Left ventricle myocardium superior (tissue), 1 donor: ENCODE measurements around the gene TMEM225B. TPM values are rescaled to one million over a fixed set of nuclear protein-coding genes. Genes with fewer than 3 reads are reported as not detected.
"Not testable (repeated sequence)": the region's sequence is repeated elsewhere in the genome, so short reads cannot be mapped to it uniquely, and the experiment has no call there.

Experiments used
- ATAC-seq: fragments of 200-7000 bp; cut with Tn5 transposase; one replicate; pipeline ENCODE4 v1.9.1; 2020; ENCODE audit warnings: mild to moderate bottlenecking, moderate library complexity
- DNase-seq: peaks from one replicate; pipeline ENCODE4 v3.0.0-alpha.2; 2020
- intact Hi-C: fragments of 100-400 bp; cut with micrococcal nuclease; formaldehyde crosslinking; loops from one replicate; pipeline ENCODE4 v1.11.0; 2022
- long read RNA-seq: library from polyadenylated mRNA; unstranded; transcript quantifications from one replicate; pipeline ENCODE4 v2.0.0, GENCODE V29; 2021
- total RNA-seq: library from RNA; stranded (reverse); fragmentation: NEBNext Ultra II Directional; extraction: Animal tissue kit (Norgen Biotek cat#: 25700); gene quantifications from one replicate; pipeline ENCODE4 v1.2.1, GENCODE V29; 2021
- donor health status: DM: no; HTN: yes; CAD: no; lungs with severe emphysema.

Gene TMEM225B
- total RNA-seq = not detected
- long read RNA-seq = 0 reads

DNA sequence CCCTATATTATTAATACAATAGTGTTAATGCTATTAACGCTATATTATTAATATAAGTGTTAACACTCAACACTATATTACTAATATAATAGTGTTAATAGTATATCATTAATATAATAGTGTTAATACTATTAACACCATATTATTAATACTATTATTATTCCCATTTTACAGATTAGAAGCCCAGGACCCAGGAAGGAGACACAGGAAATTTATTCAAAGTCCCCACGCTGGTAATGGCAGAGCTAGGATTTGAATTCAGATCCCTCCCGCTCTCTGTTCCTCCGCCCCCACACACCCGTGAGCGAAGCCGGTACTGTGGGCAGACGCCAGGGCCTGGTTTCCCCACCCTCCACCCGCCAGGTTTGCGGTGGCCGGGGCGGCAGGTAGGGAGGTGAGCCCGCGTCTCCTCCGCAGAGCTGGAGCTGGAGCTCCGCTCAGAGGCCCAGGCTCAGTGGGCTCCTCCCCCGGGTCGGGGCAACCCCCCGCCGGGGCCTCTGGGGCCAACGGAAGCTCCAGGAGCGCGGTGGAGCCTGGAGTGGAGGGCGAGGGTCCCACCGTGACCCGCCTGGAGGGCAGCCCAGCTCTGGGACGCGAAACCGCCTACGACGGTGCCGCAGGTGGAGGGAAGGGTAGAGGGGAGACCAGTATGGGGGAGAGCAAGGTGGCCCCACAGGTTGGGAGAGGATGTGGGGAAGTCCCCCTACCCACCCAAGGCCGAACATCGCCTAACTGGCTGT is at the start of gene TMEM225B:
TMEM225B (plus strand) TSS at position 506 of the 740 bp plus-strand sequence. CDS start 6,122 bp downstream, outside the sequence.
- intact Hi-C loops = no loop called here
- ATAC-seq (no peak), DNase-seq (no peak)

- DNase-seq = not testable (repeated sequence)
These were observed 48.5 kb upstream of the TMEM225B start for GRCh38 chr7:99549545-99549944.

DNA sequence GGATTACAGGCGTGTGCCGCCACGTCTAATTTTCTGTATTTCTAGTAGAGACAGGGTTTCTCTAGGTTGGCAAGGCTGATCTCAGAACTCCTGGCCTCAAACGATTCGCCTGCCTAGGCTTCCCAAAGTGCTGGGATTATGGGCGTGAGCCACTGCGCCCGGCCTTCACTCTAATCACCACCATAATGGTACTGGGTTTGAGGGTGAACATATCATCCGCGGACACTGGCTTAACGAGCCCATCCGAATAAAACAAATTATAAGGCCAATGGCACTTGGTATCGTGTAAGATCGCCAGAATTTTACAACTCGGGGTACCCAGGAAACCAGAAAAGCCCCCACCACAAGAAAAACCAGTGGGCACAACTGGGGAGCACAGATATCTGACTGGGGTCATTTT is 46.7 kb upstream of the TMEM225B start:
- ATAC-seq (peak; percentile 12), DNase-seq (no peak)
- intact Hi-C loops = no loop called here

More at GRCh38 chr7:99549545-99549944, 48.5 kb upstream of the TMEM225B start:
- ATAC-seq, intact Hi-C loops: not testable (repeated sequence)

DNA sequence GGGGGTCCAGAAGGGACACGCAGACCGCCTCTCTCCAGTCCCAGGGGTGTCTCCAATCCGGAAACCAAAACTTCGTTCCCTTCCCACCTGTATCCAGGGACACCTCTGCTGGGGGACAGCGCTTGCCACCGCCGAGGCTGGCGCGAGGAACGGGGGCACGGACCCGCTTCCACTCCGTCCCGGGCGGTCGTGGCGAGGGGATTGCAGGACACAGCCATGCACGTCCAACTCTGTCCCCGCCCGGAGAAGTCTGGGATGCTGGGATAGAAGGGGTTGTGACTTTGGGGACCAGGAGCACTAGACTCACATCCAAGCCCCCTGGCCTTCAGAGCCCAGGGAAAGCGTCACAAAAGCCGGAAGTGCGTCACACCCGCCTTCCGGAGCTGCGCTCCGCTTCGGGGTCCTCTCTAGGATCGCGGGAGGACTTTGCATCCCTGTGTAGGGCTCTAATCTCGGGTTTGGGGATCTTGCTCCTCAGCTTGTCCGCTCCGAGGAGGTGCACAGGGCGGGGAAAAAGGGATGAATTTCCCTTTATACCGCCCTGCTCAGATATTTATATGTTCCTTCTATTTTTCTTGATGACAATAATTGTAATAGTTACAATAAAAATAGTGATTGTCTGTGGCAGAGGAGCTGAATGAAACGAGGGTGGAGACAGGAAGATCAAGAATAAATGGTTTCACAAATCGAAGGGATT is 46.2 kb upstream of the TMEM225B start, which contains the start of gene FAM200A:
FAM200A (minus strand) TSS at position 348 of the 697 bp plus-strand sequence. CDS start 3,707 bp downstream, outside the sequence.
- intact Hi-C loops = no loop called here
- DNase-seq (peak; percentile 93), ATAC-seq (peak; percentile 99)

DNA sequence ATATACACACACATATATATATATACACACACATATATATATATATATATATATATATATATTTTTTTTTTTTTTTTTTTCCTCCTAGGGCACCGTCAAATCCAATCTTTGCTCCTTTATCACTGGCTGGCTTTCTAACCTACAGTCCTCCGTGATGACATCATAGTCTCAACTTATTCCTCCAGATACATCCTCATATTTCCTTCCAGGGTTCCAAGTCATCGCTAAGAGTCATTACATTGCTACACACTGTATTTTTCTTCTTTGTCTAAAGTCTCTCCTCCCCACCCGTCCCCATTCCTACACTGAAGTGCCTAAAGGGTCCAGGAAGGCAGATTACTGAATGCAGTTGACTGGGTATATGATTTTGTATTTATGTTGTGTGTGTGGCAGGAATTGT is 45.0 kb upstream of the TMEM225B start:
- DNase-seq (no peak), ATAC-seq (no peak)
- intact Hi-C loops = no loop called here

GRCh38 chr7:99554939-99555338 is 43.1 kb upstream of the TMEM225B start:
- DNase-seq = no peak
- intact Hi-C loops = no loop called here
- no peak for ATAC-seq

- ATAC-seq (no peak), DNase-seq (no peak)
- intact Hi-C loops = no loop called here
These were observed 40.9 kb upstream of the TMEM225B start for GRCh38 chr7:99557196-99557607.

GRCh38 chr7:99557940-99558305 is 40.1 kb upstream of the TMEM225B start:
- intact Hi-C loops = no loop called here
- ATAC-seq (no peak), DNase-seq (no peak)

- intact Hi-C loops = no loop called here
- DNase-seq = peak; percentile 93
- peak; percentile 98 for ATAC-seq
These were observed 39.5 kb upstream of the TMEM225B start, which contains the start of gene ZNF655 for GRCh38 chr7:99558306-99559174. Gene ZNF655, plus strand, starts transcription at chr7:99558642. Its CDS starts 1,918 bp downstream, at chr7:99560560.

DNA sequence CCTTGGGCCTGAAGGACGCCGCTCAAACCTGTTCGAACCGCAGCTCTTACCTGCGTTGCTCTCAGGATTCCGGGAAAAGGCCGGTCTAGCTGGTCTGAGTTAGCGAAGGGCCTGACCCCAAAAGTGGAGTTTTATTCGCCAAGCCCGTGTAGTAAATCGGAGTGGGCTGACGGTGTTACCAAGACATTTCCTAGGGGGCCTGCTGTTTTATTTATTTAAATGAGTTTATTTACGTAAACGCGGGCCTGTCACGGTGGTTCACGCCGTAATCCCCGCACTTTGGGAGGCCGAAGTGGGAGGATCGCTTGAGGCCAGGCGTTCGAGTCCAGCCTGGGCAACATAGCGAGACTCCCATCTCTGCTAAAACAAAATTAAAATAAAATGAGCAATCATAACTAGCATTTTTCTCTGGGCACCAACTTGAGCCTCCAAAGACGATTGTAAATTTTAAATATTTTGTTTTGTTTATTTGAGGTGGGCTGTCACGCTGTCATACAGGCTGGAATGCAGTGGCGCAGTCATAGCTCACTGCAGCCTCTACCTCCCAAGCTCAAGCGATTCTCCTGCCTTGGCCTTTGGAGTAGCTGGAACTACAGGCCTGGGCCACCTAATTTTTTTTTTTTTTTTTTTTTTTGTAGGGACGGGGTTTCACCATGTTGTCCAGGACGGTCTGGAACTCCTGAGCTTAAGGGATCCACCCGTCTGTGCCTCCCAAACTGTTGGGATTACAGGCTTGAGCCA is 38.7 kb upstream of the TMEM225B start:
- ATAC-seq = no peak

GRCh38 chr7:99560834-99561736 is 37.0 kb upstream of the TMEM225B start:
- intact Hi-C loops = no loop called here
- no peak for DNase-seq
- ATAC-seq = no peak

More for the DNA sequence above, 38.7 kb upstream of the TMEM225B start:
- no peak for DNase-seq
- intact Hi-C loops = no loop called here

DNA sequence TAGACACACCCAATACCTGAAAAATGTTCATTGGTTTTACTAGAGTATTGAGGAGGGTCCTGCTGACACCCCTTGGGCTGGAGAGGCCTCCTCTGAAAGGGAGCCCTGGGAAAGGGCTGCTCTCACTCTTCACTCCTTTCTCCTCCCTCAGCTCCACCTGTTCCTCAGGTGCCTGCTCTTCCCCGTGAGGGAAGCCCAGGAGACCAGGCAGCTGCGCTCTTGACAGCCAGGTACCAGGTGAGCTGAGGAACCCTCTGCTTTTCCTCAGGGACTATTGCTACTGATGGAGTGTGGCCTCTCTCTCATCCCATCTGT is 36.4 kb upstream of the TMEM225B start:
- DNase-seq (no peak), ATAC-seq (no peak)
- intact Hi-C loops = no loop called here

DNA sequence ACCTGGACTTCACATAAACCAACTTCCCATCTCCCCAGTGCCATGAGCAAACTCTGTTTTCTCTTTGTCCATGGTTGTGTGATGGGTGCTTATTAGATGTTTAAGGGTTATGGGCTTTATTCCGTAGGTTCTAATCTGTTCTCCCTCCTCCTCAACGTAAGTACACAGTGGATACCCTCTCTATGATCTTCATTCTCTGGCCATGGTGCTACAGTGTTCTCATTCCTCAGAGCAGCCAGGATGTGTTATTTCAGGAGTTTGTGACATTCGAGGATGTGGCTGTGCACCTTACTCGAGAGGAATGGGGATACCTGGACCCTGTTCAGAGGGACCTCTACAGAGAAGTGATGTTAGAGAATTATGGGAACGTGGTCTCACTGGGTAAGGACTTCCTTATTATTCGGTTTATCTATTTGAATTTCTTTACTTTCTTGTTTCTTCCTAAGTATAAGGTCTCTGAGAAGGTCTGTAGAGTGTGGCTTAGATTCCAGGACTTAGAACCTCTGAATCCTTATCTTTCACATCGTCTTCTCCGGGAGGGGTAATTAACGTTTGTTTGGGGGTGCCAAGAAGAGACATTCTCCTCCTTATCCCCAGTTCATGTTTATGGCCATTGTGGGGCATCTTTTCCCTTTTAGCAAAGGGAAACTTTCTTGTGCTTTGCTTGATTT is 35.8 kb upstream of the TMEM225B start:
- intact Hi-C loops = no loop called here
- no peak for ATAC-seq
- DNase-seq = no peak

DNA sequence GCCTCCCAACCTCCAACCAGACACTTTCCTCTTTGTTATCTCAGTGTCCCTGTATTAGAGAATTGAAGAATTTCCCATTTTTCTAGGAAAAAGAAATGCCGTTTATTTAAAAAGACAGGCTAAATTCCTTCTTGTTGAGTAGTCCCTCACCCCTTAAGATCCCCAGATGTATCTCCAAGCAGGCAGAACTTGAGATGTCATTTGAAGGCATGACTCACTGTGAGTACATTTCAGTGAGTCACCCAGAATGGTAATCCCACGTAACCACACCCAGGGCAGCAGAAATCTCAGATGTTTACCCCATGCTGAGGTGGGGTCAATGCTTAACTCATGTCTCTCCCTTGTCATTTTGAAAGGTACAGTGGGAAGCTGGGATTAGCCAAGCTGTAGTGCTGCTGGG is 35.2 kb upstream of the TMEM225B start:
- DNase-seq (no peak), ATAC-seq (no peak)
- intact Hi-C loops = no loop called here

GRCh38 chr7:99563650-99564049 is 34.4 kb upstream of the TMEM225B start:
- intact Hi-C loops = no loop called here
- DNase-seq (no peak), ATAC-seq (no peak)

- ATAC-seq, intact Hi-C loops, DNase-seq: not testable (repeated sequence)
These were observed 29.3 kb upstream of the TMEM225B start for GRCh38 chr7:99568770-99569169.

DNA sequence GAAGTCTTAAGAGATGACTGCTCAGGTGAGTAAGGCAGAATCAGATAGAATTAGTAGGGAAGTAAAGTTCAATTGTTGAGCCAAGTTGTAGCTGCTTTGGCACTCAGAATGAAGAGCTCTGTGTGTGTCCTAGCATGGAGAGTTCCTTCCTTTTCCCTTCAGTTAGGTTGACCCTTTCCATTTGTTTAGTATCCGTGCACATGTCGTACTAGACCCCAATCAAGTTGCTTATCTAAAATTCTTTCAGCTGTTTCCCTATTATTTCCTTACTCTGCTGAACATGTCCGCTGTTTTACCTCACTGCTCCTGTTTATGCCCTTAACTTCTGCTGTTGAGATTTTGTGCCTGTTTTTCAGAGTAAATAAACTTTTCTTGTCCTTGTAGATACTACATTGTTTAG is 26.3 kb upstream of the TMEM225B start:
- ATAC-seq (no peak), DNase-seq (no peak)
- intact Hi-C loops = no loop called here
